HG02981 (cell line): Measurements from ENCODE around the gene NID2.

Source experiments
- ATAC-seq: cut with Tn5 transposase; IDR thresholded peaks from one replicate; pipeline ENCODE4 v1.9.1; 2021; ENCODE audit warnings: mild to moderate bottlenecking, moderate library complexity; ENCODE audit not compliant: unreplicated experiment

NID2 gene

DNA sequence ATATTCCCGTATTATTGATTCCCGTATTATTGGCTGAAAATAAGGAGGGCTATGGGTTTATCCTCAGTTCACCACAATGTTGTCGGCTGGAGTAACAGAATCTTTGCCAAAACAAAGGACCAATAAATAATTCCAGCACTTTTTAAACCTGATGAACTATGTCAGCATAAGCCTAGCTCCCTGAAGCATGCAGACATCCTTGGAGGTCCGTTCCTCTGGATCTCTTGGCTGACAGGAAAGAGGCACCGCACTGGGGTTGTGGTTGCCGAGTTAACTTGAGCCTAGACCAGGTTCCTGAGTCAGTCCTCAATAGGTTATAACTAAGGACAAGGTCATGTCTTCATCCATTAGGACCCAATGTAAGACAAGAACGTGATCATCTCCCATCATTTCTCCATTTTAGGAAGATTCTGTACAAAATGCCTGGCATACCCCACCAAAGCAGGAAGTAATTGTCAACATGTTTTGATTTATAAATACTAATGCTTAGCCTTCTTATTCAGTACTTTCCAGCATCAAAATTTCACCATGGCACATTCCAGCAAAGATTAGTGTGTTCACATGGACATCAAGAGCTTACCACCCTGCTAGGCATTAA, 36.6 kb downstream of the NID2 start:
- no peak for ATAC-seq

DNA sequence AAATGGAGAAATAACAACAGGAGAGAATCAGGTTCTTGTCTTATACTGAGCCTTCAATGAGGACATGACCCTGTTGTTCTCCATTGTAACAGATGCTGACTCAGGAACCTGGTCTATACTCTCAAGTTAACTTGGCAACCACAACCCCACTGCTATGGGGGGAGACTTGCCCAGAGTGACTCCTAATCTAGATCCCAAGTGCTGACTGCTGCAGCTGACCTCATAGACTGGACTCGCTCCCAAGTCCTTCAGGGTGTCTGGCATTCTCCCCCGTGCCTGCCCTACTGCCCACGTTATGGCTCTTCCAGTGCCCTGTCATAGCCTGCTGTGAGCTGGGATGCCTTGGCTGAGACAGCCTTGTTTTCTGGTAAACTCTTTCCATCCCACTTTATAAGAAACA, 37.1 kb downstream of the NID2 start:
- ATAC-seq = no peak

DNA sequence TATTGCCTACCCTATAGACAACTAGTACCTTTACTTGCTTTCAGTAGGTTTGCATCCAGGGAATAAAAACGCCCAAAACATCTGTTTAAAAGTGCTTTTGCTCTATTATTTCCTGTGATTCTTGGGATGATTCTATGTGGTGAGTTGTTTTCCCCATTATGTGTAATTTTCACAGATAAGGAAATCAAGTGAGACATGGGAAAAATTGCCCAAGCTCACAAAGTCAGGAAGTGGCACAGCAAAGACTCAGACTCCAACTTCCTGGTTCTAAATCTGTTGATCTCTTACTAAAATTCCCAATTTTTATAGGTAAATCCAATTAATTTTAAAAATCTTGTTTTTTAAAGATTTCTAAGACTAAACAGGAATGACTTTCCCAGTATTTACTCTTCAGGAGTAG, 39.0 kb downstream of the NID2 start:
- no peak for ATAC-seq

DNA sequence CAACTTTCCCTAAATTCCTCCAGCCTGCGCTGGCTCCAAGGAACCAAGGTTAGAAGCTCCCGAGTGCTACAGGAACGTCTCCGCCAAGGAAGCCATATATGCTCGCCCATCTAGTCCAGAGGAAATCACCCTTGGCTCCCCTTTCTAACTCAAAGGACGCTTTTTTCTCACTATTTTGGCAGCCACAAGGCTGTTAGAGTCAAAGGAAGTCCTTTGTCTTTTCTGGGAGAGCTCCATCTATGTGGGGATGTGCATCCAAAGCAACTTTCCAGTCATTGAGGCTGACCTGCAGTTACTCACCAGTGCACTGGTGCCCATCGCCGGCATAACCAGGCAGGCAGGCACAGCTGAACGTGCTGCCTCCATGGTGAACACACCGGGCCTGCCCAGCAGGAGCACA, 42.0 kb downstream of the NID2 start:
- ATAC-seq = no peak

DNA sequence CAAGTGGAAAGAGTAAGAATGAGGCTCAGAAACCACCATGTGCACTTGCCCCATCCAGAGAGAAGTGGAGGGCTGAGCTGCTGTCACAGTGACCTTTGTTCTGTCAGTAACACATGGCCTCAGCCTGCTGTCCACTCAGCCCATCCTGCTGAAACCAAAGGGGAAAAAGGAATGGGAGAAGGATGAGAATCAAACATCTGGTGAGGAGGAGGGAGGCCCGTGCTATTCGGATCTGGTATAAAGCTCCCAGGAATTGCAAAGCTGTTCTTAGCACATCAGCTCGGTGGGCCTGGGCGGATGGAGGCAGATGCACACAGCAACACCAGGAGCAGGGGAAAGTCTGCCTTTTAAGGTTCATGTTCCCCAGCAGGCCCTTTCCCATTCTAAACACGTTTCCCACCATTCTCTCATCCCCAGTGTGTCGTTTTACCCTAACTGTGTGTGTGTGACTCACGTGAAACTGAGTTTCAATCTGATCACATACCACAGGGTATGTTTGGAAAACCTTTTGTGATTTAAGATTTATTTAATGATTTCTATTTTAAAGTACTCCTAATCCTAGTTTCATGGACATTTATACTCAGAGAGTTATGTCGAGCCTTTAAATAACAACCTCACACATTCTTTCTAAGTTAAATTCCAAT, 42.7 kb downstream of the NID2 start:
- no peak for ATAC-seq

DNA sequence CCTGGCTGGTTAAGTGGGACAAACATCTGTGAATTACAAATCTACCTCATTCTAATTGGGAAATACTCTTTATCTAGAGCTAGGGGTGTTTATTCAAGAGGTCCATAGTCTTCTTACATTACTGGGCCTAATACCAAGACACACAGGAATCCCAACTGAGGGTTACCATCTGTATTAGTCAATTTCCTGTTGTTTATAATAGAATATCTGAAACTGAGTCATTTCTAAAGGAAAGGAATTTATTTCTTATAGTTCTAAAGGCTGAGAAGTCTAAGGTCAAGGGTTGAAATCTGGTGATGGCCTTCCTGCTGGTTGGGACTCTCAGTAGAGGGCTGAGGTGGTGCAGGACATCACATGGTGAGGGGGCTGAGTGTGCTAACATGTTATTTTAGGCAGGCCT, 43.5 kb downstream of the NID2 start:
- no peak for ATAC-seq

DNA sequence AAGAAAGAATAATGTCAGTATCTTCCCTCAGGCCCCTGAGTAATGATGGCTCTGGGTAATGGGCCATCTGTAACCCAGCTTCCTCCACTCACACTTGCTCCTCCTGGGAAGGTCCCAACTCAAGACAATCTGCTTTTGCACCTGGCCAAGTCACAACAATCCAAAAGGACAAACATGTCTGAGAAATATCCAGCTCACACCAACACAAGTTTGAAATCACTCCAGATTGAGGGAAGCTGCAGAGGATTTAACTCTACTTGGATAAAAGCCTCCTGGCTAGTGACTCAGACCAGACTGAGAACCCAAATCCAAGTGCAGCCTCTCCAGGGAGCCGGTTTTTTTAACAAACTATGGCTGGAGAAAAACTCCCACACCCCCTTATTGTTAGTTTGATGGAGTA, 45.3 kb downstream of the NID2 start:
- no peak for ATAC-seq

DNA sequence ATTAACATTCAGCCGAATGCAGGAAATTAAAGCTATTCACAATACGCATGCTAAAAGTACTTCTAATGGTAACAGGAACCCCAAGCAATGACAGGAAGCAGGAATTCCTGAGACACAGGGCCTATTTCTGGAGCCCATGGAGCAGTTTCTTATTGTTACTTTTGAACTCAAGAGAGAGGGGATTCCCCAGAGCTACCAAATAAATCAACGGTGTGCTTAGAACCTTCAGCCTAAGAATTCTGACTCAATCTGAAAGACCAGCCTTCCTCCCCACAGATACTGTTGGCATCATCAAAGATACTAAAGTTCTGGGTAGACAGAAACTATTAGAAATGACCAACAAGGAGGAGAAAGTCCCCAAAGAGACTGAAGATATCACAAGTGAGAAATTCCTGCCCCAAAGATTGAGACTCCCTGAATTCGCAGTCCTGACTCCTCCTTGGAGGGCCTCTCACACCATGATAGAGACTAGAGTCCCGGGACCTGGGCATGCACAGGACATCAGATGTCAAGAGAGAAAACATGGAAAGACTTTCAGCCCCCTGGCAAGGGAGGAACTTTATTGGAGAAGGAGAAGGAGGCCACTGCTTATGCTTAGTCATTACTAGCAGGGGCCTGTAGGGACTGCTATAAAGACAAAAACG, 46.8 kb downstream of the NID2 start:
- ATAC-seq = peak; percentile 78

DNA sequence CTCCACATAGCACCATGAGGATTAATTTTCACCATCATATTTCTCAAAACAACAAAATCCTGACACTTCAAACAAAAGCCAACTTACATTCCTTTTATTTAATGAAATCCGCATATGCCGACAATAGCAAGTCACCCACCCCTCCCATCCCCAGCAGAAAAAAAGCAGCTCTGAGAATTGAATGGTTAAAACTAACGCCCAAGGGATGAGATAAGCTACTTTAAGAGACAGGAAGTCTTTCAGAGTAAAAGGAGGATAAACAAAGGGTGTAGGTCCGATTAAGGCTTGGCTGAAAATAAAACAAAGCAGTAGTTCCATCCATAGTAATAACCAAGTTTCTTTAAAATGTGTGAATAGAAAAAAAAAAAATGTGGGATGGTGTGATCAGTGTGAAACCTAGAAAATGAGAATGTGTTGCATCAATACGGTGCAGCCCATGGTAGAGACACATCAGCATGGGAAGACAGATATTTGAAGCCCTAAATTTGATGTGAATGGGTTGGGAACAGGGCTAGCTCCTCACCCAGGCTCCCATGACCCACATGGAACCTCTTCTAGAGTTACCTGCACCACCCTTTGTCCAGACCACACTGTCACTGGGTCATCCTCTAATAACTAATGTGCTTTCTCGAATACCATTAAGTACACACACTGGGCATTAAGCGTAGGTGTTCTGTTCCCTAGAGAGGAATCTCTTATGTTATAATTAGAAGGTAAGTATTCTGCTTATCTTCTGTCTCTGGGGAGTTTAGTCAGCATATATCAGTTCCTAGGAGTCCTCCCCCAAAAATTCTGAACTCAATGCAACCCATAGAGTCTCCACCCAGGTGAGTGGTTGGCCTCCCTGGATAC, 47.8 kb downstream of the NID2 start:
- no peak for ATAC-seq

DNA sequence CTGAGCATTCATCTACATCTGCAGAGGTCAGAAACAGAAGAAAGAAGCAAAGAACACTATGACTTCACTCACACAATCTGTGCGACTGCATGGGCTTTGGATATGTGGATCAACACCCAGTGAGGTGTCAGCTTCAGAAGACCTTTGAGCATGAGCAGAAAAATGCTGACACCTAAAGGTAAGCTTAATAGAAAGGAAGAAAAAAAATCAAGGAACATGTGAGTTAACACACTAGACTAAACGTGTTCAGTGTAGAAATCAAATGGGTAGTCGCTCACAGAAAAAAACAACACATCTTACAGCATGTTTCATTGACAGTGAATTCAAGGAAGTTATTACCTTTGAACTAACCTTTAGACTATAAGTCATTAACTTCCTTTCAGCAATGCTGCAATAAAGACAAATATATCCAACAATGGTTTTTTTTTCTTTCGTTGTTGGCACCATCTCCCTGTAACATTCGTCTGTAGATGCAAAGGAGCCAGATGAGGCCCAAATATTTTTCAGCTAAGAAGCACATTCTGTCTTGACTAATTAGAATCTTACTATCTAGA, 48.6 kb downstream of the NID2 start:
- no peak for ATAC-seq

DNA sequence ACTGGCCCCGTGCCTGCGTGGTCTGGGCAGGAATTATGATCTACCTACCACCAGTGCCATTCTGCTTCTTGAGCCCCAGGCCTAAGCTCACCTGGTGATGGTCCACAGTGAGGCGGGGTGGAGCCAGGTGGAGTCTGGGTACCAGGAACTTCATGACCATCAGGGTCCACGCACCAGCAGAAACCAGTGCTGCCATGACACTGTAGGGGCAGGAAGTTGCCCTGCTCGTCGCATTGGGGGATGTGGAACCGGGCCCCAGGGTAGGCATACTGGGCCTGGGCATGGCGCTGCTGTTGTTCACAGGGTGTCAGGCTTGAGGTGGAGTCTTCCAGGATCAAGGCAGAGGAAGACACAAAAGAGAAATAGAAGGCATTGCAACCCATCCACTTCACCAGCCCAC, 49.9 kb downstream of the NID2 start:
- no peak for ATAC-seq

DNA sequence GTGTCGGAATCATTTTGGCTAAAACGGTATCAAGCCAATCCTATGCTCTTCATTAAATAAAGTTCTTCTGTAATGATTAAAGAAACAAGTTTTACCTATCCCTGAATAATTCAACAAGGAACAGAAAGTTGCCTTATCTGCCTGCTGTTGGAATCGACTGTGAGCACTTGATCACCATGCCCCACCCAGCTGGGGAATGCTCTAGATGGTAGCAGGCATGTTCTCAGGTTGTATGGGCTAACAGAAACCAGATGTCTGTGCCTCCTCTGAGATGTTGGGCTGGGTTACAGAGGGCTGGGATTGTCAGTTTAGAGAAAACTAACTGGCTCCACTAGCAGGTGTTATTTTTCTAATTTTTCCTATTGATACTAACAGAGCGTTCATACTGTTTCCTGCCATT, 50.6 kb downstream of the NID2 start:
- no peak for ATAC-seq

DNA sequence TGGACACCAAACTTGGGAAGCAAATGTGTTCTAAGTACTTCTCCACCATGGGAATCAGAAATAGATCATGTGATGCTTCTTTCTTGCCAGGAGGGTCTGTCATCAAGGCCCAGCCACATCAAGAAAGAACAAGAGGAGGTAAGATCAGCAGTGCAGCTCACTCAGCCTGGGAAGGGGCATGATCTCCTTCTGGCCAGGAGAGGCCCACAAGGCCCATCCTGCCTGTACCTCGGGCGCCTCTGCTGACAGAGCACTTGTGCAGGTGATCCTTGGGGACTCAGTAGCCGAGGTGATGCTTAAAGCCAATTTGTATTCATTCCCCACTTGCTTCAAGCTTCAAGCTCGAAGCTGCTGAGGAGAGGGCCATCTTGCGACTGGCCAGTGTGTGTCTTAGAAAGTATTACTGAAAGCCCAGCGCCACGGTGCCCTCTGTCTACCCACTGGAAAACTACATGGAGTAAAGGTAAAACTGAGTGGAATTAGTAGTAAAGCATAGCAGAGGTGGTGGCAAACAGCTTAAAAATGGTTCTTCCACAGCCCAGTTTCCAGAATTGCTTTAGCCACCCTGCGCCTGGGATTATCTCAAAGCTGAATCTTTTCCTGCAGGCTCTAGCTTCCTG, 53.3 kb downstream of the NID2 start:
- no peak for ATAC-seq

DNA sequence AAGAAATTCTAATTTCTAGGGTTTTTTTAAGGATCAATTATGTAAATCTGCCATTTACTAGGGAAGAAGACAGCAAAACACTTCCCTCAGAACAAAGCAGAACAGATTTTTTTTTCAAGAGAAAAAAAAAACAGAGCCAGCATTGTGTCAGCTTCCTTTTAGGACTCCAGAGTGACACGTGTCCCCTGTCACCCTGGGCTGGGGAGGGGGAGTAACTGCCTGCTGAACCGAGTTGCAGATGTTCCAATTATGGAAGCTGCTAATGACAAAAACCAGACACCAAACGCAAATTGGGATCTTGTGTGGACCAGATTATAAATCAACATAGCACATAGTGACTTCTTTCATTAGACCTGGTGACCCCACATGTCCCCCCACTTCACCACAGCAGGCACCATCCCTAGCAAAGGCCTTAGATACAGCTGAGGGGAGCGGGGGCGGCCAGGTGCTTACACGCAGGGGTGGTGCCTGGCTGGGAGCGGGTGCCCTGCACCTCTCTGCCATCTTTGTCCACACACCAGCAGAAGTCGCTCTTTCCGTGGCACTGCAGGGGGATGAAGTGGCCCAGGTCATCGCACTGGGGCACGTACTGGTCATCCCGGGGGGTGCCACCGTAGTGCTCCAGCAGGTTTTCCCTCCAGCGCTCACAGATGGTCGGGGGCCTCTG, 54.1 kb downstream of the NID2 start:
- no peak for ATAC-seq

DNA sequence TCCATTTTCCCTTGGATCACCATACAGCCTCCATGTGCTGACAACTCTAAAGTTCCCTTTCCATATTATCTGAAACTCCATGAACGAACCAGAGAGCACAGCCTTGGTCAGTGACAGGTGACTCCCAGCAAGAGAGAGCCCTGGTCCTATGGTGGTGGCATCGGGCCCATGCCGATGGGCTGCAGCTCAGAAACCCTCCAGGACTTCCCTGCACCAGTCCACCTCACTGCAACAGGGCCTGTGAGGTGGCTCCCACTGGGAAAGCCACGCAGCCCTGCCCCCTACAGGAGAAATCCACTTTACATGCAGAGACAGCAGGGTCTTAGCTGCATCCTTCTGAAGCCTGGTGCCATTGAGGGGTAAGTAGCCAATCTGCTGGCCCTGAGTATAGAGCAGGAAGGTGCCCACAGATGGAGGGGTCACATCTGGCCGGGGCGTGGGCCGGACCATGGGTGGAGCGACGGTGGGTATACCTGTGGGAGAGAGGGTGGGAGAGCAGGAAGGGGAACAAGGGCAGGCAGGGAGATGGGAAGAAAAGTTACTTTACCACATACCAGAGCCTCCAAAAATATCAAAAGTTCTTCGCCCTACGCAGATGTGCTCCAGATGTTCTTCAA, 54.8 kb downstream of the NID2 start:
- ATAC-seq = no peak

DNA sequence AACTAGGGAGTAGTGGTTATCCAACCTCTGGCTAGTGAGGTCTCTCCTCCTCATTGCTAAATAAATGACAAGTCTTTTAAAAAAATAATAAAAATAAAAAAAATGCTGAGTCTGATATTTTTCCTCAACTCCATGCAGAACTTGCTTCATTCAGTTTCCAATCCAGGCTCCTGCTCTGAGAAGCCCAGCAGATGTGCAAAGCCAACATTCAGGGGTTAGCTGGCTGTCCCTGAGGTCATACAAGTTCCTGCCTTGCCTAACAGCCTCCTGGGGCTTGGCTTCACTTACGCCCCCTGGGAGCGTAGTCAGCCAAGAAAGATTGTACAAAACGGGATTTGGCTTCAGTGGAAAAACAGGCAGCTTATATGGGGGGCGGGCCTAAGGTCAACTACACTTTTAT, 56.2 kb downstream of the NID2 start:
- ATAC-seq = no peak

DNA sequence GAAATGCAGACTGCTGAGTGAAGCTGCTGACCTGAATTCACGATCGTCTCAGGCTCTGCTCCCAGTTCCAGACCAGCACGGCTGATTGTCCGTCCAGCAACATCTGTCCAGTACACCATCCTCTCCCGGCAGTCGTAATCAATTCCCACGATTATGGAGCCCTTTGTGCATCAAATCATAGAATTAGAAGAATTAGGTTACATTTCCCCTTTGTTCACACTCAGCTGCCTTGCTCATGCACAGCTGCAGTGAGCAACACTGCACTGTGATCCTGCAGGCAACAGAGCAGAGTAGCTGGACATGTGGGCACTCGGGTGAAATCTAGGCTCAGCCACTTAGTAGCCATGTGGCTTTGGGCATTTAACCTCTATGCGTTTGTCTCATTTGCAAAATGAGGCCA, 57.3 kb downstream of the NID2 start:
- ATAC-seq = no peak

DNA sequence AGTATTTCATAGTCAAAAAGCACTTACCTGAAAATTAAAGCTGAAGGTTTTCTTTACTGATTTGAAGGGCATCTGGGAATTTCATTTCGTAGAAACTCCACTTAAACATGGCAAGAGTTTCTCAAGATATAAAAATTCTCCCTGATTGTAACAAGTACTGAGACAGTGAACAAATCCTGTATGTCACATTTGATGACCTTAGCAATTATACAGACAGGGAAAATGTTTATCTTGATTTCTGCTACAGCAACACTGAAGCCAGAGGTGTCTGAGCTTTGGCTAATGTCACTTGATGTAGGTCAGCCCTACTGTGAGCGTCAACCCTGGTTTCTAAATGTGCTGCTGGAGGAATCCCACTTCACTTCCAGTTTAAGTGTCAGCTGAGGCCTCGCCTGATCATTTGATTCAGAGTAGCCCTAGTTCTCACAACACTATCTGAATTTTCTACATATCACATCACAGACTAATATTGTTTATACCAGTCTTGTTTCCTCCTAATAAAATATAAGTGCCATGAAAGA, 58.6 kb downstream of the NID2 start:
- ATAC-seq = no peak

DNA sequence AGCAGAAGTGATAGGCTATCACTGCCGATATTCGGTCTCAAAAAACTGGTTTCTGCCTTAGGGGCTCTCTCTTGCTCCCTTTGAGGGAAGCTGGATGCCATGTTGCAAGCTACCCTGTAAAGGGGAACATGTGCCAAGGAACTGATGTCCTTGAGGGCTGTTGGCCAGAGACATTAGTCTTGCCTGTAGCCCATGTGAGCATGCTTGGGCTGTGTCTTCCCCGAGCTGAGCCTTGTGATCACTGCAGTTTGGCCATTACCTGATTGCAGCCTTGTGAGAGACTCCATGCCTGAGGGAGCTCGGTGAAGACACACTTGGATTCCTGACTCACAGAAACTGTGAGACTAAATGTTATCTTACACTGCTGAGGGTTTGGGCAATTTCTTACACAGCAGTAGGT, 60.7 kb downstream of the NID2 start:
- ATAC-seq = no peak

DNA sequence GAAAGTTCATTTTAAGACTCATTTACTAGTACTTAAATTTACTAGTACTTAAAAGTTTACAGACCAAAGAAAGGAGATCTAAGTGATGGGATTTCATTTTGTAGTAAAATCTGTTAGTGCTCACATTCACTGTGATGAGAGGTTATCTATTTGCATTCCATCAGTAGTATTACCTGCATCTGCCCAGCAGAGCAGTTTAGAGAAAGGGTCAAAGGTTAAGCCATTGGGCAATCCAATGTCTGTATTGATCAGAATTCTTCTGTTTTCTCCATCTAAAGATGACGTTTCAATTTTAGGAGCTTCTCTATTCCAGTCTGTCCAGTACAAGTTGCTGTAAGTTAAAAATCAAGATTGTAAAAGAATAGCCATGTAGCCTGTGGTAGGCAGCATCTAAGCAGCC, 61.2 kb downstream of the NID2 start:
- no peak for ATAC-seq
